Heart left ventricle (tissue), 16 donors: ENCODE results near the gene CCM2. TPM values are rescaled to one million over a fixed set of nuclear protein-coding genes. Genes with fewer than 3 reads are reported as not detected.

Experiments
- ATAC-seq, 4 donors: fragments of 200-7000 bp; cut with Tn5 transposase; one replicate each; pipeline ENCODE4 v1.9.1; 2020 to 2022; ENCODE audit warnings: moderate library complexity in 4 of 4, mild to moderate bottlenecking in 3 of 4, moderate number of reproducible peaks in 1 of 4
- DNase-seq, 5 donors: peaks; one replicate each; pipeline ENCODE4 v3.0.0-alpha.2; 2020
- H3K27ac ChIP-seq, 12 donors: fragments of 200-600 bp; sonication (generic) in 4 of 12; one replicate each; pipeline versions ENCODE4 v1.5.0 to v1.8.0; 2016 to 2022; ENCODE audit warnings: mild to moderate bottlenecking in 2 of 12
- H3K27me3 ChIP-seq, 9 donors: fragments of 200-600 bp; sonication (generic) in 2 of 9; one replicate each; pipeline versions ENCODE4 v1.5.1 to v1.8.0; 2016 to 2022; ENCODE audit warnings: mild to moderate bottlenecking in 3 of 9
- H3K36me3 ChIP-seq, 9 donors: fragments of 200-600 bp; sonication (generic) in 2 of 9; one replicate each; pipeline versions ENCODE4 v1.5.0 to v1.8.0; 2018 to 2022; ENCODE audit warnings: mild to moderate bottlenecking in 2 of 9
- H3K4me1 ChIP-seq, 12 donors: fragments of 200-600 bp; sonication (generic) in 4 of 12; one replicate each; pipeline versions ENCODE4 v1.5.0 to v1.8.0; 2016 to 2022; ENCODE audit warnings: mild to moderate bottlenecking in 3 of 12
- H3K4me3 ChIP-seq, 12 donors: fragments of 200-600 bp; sonication (generic) in 4 of 12; one replicate each; pipeline versions ENCODE4 v1.5.0 to v1.8.0; 2017 to 2022; ENCODE audit warnings: mild to moderate bottlenecking in 9 of 12, moderate library complexity in 4 of 12
- H3K9me3 ChIP-seq, 12 donors: fragments of 200-600 bp; sonication (generic) in 4 of 12; one replicate each; pipeline versions ENCODE4 v1.5.0 to v1.8.0; 2016 to 2022; ENCODE audit warnings: mild to moderate bottlenecking in 1 of 12
- CTCF ChIP-seq, 12 donors: fragments of 200-600 bp; sonication (generic) in 4 of 12; IDR thresholded peaks; one replicate each; pipeline versions ENCODE4 v1.5.0 to v1.8.0; 2018 to 2022; ENCODE audit warnings: antibody characterized with exemption in 12 of 12, mild to moderate bottlenecking in 5 of 12
- POLR2A ChIP-seq, 2 donors: fragments of 450-650 bp; IDR thresholded peaks; one replicate each; pipeline ENCODE4 v1.6.1; 2017; ENCODE audit warnings: antibody characterized with exemption in 2 of 2, mild to moderate bottlenecking in 2 of 2, moderate library complexity in 2 of 2
- WGBS, 4 donors: extraction: QIAGEN DNeasy Blood & Tissue Kit in 2 of 4; methylation state at CpG; one replicate each; pipeline versions ENCODE4 v1.1.5 to v1.1.7; 2013 to 2018; 5-methylcytosine and 5-hydroxymethylcytosine counted together
- intact Hi-C, 10 donors: fragments of 100-400 bp; cut with DNase I; formaldehyde crosslinking; loops; one replicate each; pipeline versions ENCODE4 v1.11.1 to v1.14.2; 2022
- polyA plus RNA-seq, 2 donors: library from polyadenylated mRNA; stranded (reverse); fragments of 200-250 nt; gene quantifications; one replicate each; pipeline ENCODE4 v1.2.3, GENCODE V29; 2013
- total RNA-seq, 9 donors: library from RNA; depleted of rRNA in 2 of 9; stranded (reverse); fragments of >200 nt in 2 of 9; fragmentation: NEBNext Ultra II Directional in 3 of 9; extraction: Animal tissue kit (Norgen Biotek cat#: 25700) in 3 of 9; gene quantifications; one replicate each; pipeline versions ENCODE4 v1.1.0 to v1.2.4, GENCODE V29; 2016 to 2023
- donor health status: ischemic (EF 13 %, LVEDD 7.1; RV severe dilation, severe dysfunction).
- donor health status: healthy with polysubstance abuse.
- donor health status: DM: no; HTN: yes; CAD: no.
- donor health status: DM: no; HTN: no; CAD: no.
- donor health status: ischemic (EF 25% LVEDD 6.9; RV normal size, moderate dysfunction).
- donor health status: ischemic (EF 25% LVEDD 5.7; RV mildly dilated, moderate dysfunction).
- donor health status: healthy.
- donor health status: DM: yes; HTN: yes; CAD: no.
- donor health status: ischemic (EF 35%, LVEDD 5.7; RV mildly dilated, moderate dysfunction).
- donor health status: nonischemic (EF 11% LVEDD 7.7; RV severe dilation, severe dysfunction).
- donor health status: DM: yes; HTN: yes; CAD: no.
- donor health status: PGD.
- donor health status: ischemic (EF 29% LVEDD 5.4; RV normal size, mild dysfunction).
- donor health status: nonischemic (EF 23%, LVEDD 6.1; RV moderate dilation, normal function).

The CCM2 gene
- total and polyA plus RNA-seq, 11 donors = 24.7 to 68.2 (median 35.3) TPM

- no peaks in the 10 kb centered on the region for H3K36me3 ChIP-seq
- intact Hi-C loops = loop anchor here in 6 of 10 donors (5.0 to 10.0 kb wide), 8 partner anchors 113 to 540 kb away; partner anchors contain the start of genes CCM2 (in 2 of the 6), DDX56 (in 1 of the 6), PURB (in 1 of the 6) and TMED4 (in 1 of the 6)
- H3K27me3 ChIP-seq = no peaks in the 10 kb centered on the region
- no peak for ATAC-seq
- no peaks in the 10 kb centered on the region for H3K9me3 ChIP-seq
- no peak overlapping the region for H3K4me3 ChIP-seq
- no peak for TF ChIP-seq POLR2A (IDR thresholded peaks at IDR 0.05)
- no peak for TF ChIP-seq CTCF (IDR thresholded peaks at IDR 0.05)
- peaks cover 0 to 18% (median 14%) of the 10 kb centered on the region in 12 donors for H3K4me1 ChIP-seq
- DNase-seq = no peak
- no peak overlapping the region for H3K27ac ChIP-seq
Measured at GRCh38 chr7:45114926-45115325, 114.9 kb downstream of the CCM2 start.

- no peaks in the 10 kb centered on the region for H3K27me3 ChIP-seq
- ATAC-seq (no peak), DNase-seq (no peak)
- intact Hi-C loops = loop anchor here in 4 of 10 donors (5.0 to 10.0 kb wide), 5 partner anchors 149 to 541 kb away; partner anchors contain the start of genes DDX56 (in 1 of the 4), PURB (in 1 of the 4) and TMED4 (in 1 of the 4)
- H3K4me1 ChIP-seq = peaks cover 0 to 8% (median 6%) of the 10 kb centered on the region in 12 donors
- no peak for TF ChIP-seq POLR2A (IDR thresholded peaks at IDR 0.05)
- TF ChIP-seq CTCF (IDR thresholded peaks at IDR 0.05) = no peak
- H3K9me3 ChIP-seq = no peaks in the 10 kb centered on the region
- 82 to 100% (median 93%) methylated on average over 1 of the region's 1 CpG for WGBS, 4 donors
- H3K4me3 ChIP-seq = no peak overlapping the region
- no peak overlapping the region for H3K27ac ChIP-seq
- no peaks in the 10 kb centered on the region for H3K36me3 ChIP-seq
Measured at GRCh38 chr7:45116048-45116447, 116.0 kb downstream of the CCM2 start.

- Histone ChIP-seq H3K27me3 (no peaks in the 10 kb centered on the region), H3K27ac (no peak overlapping the region), H3K4me3 (no peak overlapping the region), H3K36me3 (no peaks in the 10 kb centered on the region), H3K4me1 (peaks cover 0 to under 1% (median 0%) of the 10 kb centered on the region in 12 donors), H3K9me3 (no peaks in the 10 kb centered on the region)
- no peak for DNase-seq
- intact Hi-C loops = loop anchor here in 4 of 10 donors (5.0 to 10.0 kb wide), 5 partner anchors 150 to 543 kb away; partner anchors contain the start of genes DDX56 (in 1 of the 4), PURB (in 1 of the 4) and TMED4 (in 1 of the 4)
- TF ChIP-seq POLR2A (IDR thresholded peaks at IDR 0.05) (no peak), CTCF (IDR thresholded peaks at IDR 0.05) (no peak)
- 65 to 74% (median 71%) methylated on average over 3 to 4 of the region's 4 CpGs for WGBS, 4 donors
- ATAC-seq = no peak
Measured at GRCh38 chr7:45117582-45117981, 117.6 kb downstream of the CCM2 start.

GRCh38 chr7:45118292-45118691 is 118.3 kb downstream of the CCM2 start:
- no peak overlapping the region for H3K4me3 ChIP-seq
- no peaks in the 10 kb centered on the region for H3K27me3 ChIP-seq
- H3K27ac ChIP-seq = no peak overlapping the region
- ATAC-seq = no peak
- no peak for DNase-seq
- no peaks in the 10 kb centered on the region for H3K9me3 ChIP-seq
- H3K36me3 ChIP-seq = no peaks in the 10 kb centered on the region
- TF ChIP-seq POLR2A (IDR thresholded peaks at IDR 0.05) (no peak), CTCF (IDR thresholded peaks at IDR 0.05) (no peak)
- H3K4me1 ChIP-seq = no peaks in the 10 kb centered on the region
- intact Hi-C loops = loop anchor here in 4 of 10 donors (5.0 to 10.0 kb wide), 5 partner anchors 151 to 543 kb away; partner anchors contain the start of genes DDX56 (in 1 of the 4), PURB (in 1 of the 4) and TMED4 (in 1 of the 4)
- 75 to 91% (median 84%) methylated on average over 4 of the region's 4 CpGs for WGBS, 4 donors
